Amniotic epithelial cell (primary cell): Measurements from ENCODE around the gene SPATC1L.

Experiments used
- DNase-seq: peaks from one replicate; pipeline ENCODE4 v3.0.0-alpha.2; 2010; ENCODE audit warnings: low read depth

SPATC1L gene

GRCh38 chr21:46120301-46121285, 63.7 kb downstream of the SPATC1L start:
- DNase-seq, result no peak

- DNase-seq, result no peak
Measured at GRCh38 chr21:46119637-46120271, 64.5 kb downstream of the SPATC1L start.

GRCh38 chr21:46119144-46119636, 65.1 kb downstream of the SPATC1L start:
- DNase-seq, result no peak

GRCh38 chr21:46118316-46119143, 65.7 kb downstream of the SPATC1L start:
- DNase-seq, result no peak

GRCh38 chr21:46117586-46118315, 66.5 kb downstream of the SPATC1L start:
- no peak for DNase-seq

- DNase-seq, result no peak
Measured at GRCh38 chr21:46116776-46117585, 67.3 kb downstream of the SPATC1L start.

- DNase-seq, result no peak
Measured at GRCh38 chr21:46116189-46116775, 68.0 kb downstream of the SPATC1L start.

- DNase-seq, result no peak
Measured at GRCh38 chr21:46115441-46116188, 68.6 kb downstream of the SPATC1L start.

- DNase-seq, result no peak
Measured at GRCh38 chr21:46114963-46115362, 69.3 kb downstream of the SPATC1L start.

GRCh38 chr21:46113497-46114176, 70.6 kb downstream of the SPATC1L start:
- no peak for DNase-seq

GRCh38 chr21:46112725-46113215, 71.5 kb downstream of the SPATC1L start:
- DNase-seq, result no peak

- DNase-seq, result no peak
Measured at GRCh38 chr21:46111857-46112724, 72.2 kb downstream of the SPATC1L start.

- DNase-seq, result no peak
Measured at GRCh38 chr21:46111193-46111571, 73.1 kb downstream of the SPATC1L start.
